Uterus (tissue), 2 donors: ENCODE data around the gene WWOX.

Source experiments
- POLR2A ChIP-seq, 2 donors: fragments of 450-650 bp; IDR thresholded peaks; one replicate each; pipeline ENCODE4 v1.6.1; 2016; ENCODE audit warnings: antibody characterized with exemption in 2 of 2, mild to moderate bottlenecking in 1 of 2, moderate library complexity in 1 of 2
- TF ChIP-seq, protein P1 (sequence below), 4 experiments: fragments of 200-600 bp in 2 of 4; fragments of 450-650 bp in 2 of 4; sonication (generic) in 2 of 4; IDR thresholded peaks; one replicate each; pipeline ENCODE4 v1.5.1; 2016 to 2019; ENCODE audit warnings: antibody characterized with exemption in 4 of 4, mild to moderate bottlenecking in 2 of 4, moderate library complexity in 1 of 4

DNA sequence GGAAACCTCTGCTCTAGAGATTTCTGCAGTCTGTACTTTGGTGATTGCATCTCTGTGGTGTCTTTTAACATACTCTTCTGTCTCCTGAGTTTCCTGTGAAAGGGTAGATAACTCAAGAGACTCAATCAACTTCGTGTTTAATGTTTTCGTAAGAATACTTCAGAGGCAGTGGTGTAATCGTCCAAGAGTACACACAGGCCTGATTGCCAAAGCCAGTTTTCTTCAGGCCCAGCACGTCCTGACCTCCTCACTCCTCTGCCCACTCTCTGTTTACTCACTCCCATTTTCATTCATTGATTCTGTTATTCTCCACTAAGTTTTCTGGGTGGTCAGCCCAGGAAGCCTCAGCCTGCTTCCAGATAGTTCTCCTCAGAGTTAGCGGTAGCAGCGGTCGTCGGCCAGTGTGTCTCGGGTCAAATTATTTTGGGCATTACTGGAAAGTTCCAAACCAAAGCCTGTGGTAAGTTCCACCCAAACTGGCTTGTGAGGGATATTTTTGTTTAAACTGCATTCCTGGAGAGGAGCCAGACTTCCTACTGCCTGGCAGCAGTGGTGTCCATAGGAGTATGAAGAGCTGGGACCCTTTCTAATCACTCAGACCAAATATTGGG, 293.2 kb downstream of the WWOX start:
- TF ChIP-seq, protein P1, sequence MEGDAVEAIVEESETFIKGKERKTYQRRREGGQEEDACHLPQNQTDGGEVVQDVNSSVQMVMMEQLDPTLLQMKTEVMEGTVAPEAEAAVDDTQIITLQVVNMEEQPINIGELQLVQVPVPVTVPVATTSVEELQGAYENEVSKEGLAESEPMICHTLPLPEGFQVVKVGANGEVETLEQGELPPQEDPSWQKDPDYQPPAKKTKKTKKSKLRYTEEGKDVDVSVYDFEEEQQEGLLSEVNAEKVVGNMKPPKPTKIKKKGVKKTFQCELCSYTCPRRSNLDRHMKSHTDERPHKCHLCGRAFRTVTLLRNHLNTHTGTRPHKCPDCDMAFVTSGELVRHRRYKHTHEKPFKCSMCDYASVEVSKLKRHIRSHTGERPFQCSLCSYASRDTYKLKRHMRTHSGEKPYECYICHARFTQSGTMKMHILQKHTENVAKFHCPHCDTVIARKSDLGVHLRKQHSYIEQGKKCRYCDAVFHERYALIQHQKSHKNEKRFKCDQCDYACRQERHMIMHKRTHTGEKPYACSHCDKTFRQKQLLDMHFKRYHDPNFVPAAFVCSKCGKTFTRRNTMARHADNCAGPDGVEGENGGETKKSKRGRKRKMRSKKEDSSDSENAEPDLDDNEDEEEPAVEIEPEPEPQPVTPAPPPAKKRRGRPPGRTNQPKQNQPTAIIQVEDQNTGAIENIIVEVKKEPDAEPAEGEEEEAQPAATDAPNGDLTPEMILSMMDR (IDR thresholded peaks at IDR 0.05): no peak
- no peak for TF ChIP-seq POLR2A (IDR thresholded peaks at IDR 0.05)
